DMS53 treated with DMSO at 0.1 percent for 48 hours (cell line): ENCODE measurements around the gene PEX10.

ENCODE experiments used
- DNase-seq: peaks from one replicate; lab custom pipeline; 2025; ENCODE audit not compliant: unreplicated experiment; lab: John Stamatoyannopoulos, UW

Gene PEX10

GRCh38 chr1:2376261-2376741 lies 36.1 kb downstream of the PEX10 start:
- no peak for DNase-seq

- DNase-seq, result no peak
Measured at GRCh38 chr1:2375923-2376260, 36.5 kb downstream of the PEX10 start.

GRCh38 chr1:2375246-2375922 lies 37.0 kb downstream of the PEX10 start:
- DNase-seq, result no peak

GRCh38 chr1:2374252-2375155 lies 37.9 kb downstream of the PEX10 start:
- DNase-seq, result no peak

- DNase-seq, result no peak
Measured at GRCh38 chr1:2373551-2374251, 38.7 kb downstream of the PEX10 start.

- no peak for DNase-seq
Measured at GRCh38 chr1:2372551-2373490, 39.5 kb downstream of the PEX10 start.

GRCh38 chr1:2368053-2368744 lies 44.2 kb downstream of the PEX10 start:
- DNase-seq, result no peak

- DNase-seq, result no peak
Measured at GRCh38 chr1:2363847-2364513, 48.4 kb downstream of the PEX10 start.

- no peak for DNase-seq
Measured at GRCh38 chr1:2360588-2361364, 51.6 kb downstream of the PEX10 start.

GRCh38 chr1:2358651-2359640 lies 53.4 kb downstream of the PEX10 start:
- DNase-seq, result no peak

GRCh38 chr1:2358072-2358471 lies 54.3 kb downstream of the PEX10 start:
- no peak for DNase-seq

GRCh38 chr1:2356911-2357845 lies 55.2 kb downstream of the PEX10 start:
- DNase-seq, result no peak

GRCh38 chr1:2356401-2356800 lies 56.0 kb downstream of the PEX10 start:
- no peak for DNase-seq

GRCh38 chr1:2355373-2356261 lies 56.7 kb downstream of the PEX10 start:
- no peak for DNase-seq
